ENCODE measurements around the gene C18orf32. TPM values are rescaled to one million over a fixed set of nuclear protein-coding genes. Genes with fewer than 3 reads are reported as not detected.

C18orf32 gene
- total RNA-seq, 1 donor from 2014 or later, result 21.1 TPM

- Histone ChIP-seq H3K27me3 (no peaks in the 10 kb centered on the region), H3K27ac (no peak overlapping the region), H3K4me1 (no peaks in the 10 kb centered on the region), H3K4me3 (no peak overlapping the region), H3K9me3 (no peaks in the 10 kb centered on the region), H3K36me3 (no peaks in the 10 kb centered on the region)
- no peak for DNase-seq (ENCODE audit: extremely low spot score in 2 of 2)
- intact Hi-C loops (cut with DNase I), result no loop called here
- TF ChIP-seq POLR2A (IDR thresholded peaks at IDR 0.05) (no peak), POLR2AphosphoS5 (IDR thresholded peaks at IDR 0.05; ENCODE audit: insufficient read depth in 1 of 2, low read depth in 1 of 2) (no peak), CTCF (IDR thresholded peaks at IDR 0.05) (no peak)
These were observed 14.6 kb downstream of the C18orf32 start for GRCh38 chr18:49472459-49472858.

- Histone ChIP-seq H3K9me3 (no peaks in the 10 kb centered on the region), H3K36me3 (no peaks in the 10 kb centered on the region), H3K4me3 (no peak overlapping the region), H3K27me3 (no peaks in the 10 kb centered on the region), H3K4me1 (no peaks in the 10 kb centered on the region), H3K27ac (no peak overlapping the region)
- DNase-seq (ENCODE audit: extremely low spot score in 2 of 2), result no peak
- intact Hi-C loops (cut with DNase I), result no loop called here
- TF ChIP-seq POLR2AphosphoS5 (IDR thresholded peaks at IDR 0.05; ENCODE audit: insufficient read depth in 1 of 2, low read depth in 1 of 2), result no peak
- no peak for TF ChIP-seq CTCF (IDR thresholded peaks at IDR 0.05)
- no peak for TF ChIP-seq POLR2A (IDR thresholded peaks at IDR 0.05)
These were observed 15.5 kb downstream of the C18orf32 start for GRCh38 chr18:49471532-49471931.

GRCh38 chr18:49467599-49467998 is 19.4 kb downstream of the C18orf32 start:
- Histone ChIP-seq H3K36me3 (no peaks in the 10 kb centered on the region), H3K27ac (no peak overlapping the region), H3K4me1 (no peaks in the 10 kb centered on the region), H3K27me3 (no peaks in the 10 kb centered on the region), H3K9me3 (no peaks in the 10 kb centered on the region), H3K4me3 (no peak overlapping the region)
- DNase-seq (ENCODE audit: extremely low spot score in 2 of 2), result no peak
- intact Hi-C loops (cut with DNase I), result no loop called here
- TF ChIP-seq CTCF (IDR thresholded peaks at IDR 0.05) (no peak), POLR2AphosphoS5 (IDR thresholded peaks at IDR 0.05; ENCODE audit: insufficient read depth in 1 of 2, low read depth in 1 of 2) (no peak), POLR2A (IDR thresholded peaks at IDR 0.05) (no peak)

GRCh38 chr18:49467019-49467563 is 19.9 kb downstream of the C18orf32 start:
- H3K4me3 ChIP-seq, result no peak overlapping the region
- H3K4me1 ChIP-seq, result no peaks in the 10 kb centered on the region
- no peaks in the 10 kb centered on the region for H3K36me3 ChIP-seq
- intact Hi-C loops (cut with DNase I), result no loop called here
- DNase-seq (ENCODE audit: extremely low spot score in 2 of 2), result no peak
- no peaks in the 10 kb centered on the region for H3K9me3 ChIP-seq
- no peaks in the 10 kb centered on the region for H3K27me3 ChIP-seq
- H3K27ac ChIP-seq, result no peak overlapping the region
- TF ChIP-seq POLR2A (IDR thresholded peaks at IDR 0.05), result no peak
- TF ChIP-seq CTCF (IDR thresholded peaks at IDR 0.05), result no peak
- TF ChIP-seq POLR2AphosphoS5 (IDR thresholded peaks at IDR 0.05; ENCODE audit: insufficient read depth in 1 of 2, low read depth in 1 of 2), result no peak

GRCh38 chr18:49464718-49465598 is 22.1 kb downstream of the C18orf32 start:
- no peaks in the 10 kb centered on the region for H3K36me3 ChIP-seq
- peaks cover 7% of the 10 kb centered on the region for H3K4me1 ChIP-seq
- DNase-seq (ENCODE audit: extremely low spot score in 2 of 2), result no peak
- no peaks in the 10 kb centered on the region for H3K9me3 ChIP-seq
- H3K27me3 ChIP-seq, result no peaks in the 10 kb centered on the region
- H3K27ac ChIP-seq, result no peak overlapping the region
- intact Hi-C loops (cut with DNase I), result no loop called here
- no peak for TF ChIP-seq POLR2A (IDR thresholded peaks at IDR 0.05)
- no peak for TF ChIP-seq POLR2AphosphoS5 (IDR thresholded peaks at IDR 0.05; ENCODE audit: insufficient read depth in 1 of 2, low read depth in 1 of 2)
- no peak for TF ChIP-seq CTCF (IDR thresholded peaks at IDR 0.05)
- no peak overlapping the region for H3K4me3 ChIP-seq
